Prostate gland (tissue), 2 donors: ENCODE results near the gene NT5C1B.

Experiments used
- POLR2A ChIP-seq: fragments of 450-650 bp; IDR thresholded peaks from one replicate; pipeline ENCODE4 v1.6.1; 2016; ENCODE audit warnings: antibody characterized with exemption, mild to moderate bottlenecking
- TF ChIP-seq, protein P1 (sequence below), 4 experiments: fragments of 200-600 bp in 2 of 4; fragments of 450-650 bp in 2 of 4; sonication (generic) in 2 of 4; IDR thresholded peaks; 1 replicate in 3 of 4; 2 replicates in 1 of 4; pipeline ENCODE4 v1.5.1; 2016 to 2019; ENCODE audit warnings: antibody characterized with exemption in 4 of 4, mild to moderate bottlenecking in 2 of 4, moderate library complexity in 2 of 4

GRCh38 chr2:18593496-18593895, 4.1 kb upstream of the NT5C1B start:
- TF ChIP-seq, protein P1, sequence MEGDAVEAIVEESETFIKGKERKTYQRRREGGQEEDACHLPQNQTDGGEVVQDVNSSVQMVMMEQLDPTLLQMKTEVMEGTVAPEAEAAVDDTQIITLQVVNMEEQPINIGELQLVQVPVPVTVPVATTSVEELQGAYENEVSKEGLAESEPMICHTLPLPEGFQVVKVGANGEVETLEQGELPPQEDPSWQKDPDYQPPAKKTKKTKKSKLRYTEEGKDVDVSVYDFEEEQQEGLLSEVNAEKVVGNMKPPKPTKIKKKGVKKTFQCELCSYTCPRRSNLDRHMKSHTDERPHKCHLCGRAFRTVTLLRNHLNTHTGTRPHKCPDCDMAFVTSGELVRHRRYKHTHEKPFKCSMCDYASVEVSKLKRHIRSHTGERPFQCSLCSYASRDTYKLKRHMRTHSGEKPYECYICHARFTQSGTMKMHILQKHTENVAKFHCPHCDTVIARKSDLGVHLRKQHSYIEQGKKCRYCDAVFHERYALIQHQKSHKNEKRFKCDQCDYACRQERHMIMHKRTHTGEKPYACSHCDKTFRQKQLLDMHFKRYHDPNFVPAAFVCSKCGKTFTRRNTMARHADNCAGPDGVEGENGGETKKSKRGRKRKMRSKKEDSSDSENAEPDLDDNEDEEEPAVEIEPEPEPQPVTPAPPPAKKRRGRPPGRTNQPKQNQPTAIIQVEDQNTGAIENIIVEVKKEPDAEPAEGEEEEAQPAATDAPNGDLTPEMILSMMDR (IDR thresholded peaks at IDR 0.05), result no peak
- no peak for TF ChIP-seq POLR2A
